ENCODE results near the gene SLC7A4. TPM values are rescaled to one million over a fixed set of nuclear protein-coding genes. Genes with fewer than 3 reads are reported as not detected.
"Not testable (repeated sequence)": the region's sequence is repeated elsewhere in the genome, so short reads cannot be mapped to it uniquely, and the experiment has no call there.

Gene SLC7A4, protein sequence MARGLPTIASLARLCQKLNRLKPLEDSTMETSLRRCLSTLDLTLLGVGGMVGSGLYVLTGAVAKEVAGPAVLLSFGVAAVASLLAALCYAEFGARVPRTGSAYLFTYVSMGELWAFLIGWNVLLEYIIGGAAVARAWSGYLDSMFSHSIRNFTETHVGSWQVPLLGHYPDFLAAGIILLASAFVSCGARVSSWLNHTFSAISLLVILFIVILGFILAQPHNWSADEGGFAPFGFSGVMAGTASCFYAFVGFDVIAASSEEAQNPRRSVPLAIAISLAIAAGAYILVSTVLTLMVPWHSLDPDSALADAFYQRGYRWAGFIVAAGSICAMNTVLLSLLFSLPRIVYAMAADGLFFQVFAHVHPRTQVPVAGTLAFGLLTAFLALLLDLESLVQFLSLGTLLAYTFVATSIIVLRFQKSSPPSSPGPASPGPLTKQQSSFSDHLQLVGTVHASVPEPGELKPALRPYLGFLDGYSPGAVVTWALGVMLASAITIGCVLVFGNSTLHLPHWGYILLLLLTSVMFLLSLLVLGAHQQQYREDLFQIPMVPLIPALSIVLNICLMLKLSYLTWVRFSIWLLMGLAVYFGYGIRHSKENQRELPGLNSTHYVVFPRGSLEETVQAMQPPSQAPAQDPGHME
- not detected in 2 replicates for total RNA-seq

DNA sequence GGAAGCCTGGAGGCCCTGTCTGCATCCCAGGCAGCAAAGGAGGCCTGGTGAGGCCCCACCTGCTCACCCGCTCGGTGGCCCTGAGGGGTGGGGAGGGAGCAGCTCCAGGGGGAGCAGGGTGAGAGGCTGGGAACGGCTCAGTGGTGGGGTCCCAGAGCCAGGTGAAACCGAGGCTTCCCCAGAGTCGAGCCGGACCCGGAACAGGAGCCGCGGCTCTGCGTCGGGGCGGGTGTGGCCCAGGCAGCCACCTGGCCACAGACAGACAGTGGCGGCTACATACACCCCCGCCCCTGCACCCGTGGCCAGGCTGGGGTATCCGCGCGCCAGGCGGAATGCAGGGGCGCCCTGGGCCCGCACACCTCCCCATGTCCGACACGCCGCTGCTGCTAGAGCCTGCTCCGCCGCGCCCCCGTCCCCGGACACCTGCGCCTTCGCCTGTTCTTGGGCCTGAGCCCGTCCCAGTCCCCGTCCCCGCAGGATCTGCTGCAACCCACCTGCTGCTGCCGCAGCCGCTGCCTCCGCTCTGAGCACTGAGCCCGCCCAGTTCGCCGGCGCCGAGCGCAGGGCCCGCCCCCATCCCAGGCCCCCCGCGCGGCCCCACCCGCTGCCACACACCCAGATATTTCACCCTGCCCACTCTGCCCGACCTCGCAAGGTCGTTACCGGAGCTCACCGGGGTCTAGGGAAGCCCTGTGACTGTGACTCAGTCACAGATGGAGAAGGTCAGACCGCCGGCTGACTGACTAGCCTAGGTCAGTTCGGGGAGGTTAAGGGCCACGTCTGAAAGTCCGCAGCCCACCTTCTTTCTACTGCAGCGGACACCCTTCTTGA lies at the start of gene SLC7A4:
TSS of gene SLC7A4 (minus strand) at position 525 of the 831 bp plus-strand sequence. CDS start 749 bp downstream, outside the sequence.
- Mint-ChIP-seq H3K9me3 (no peaks in the 10 kb centered on the region), H3K4me3 (no peak within 1 kb of the TSS), H3K27me3 (ENCODE audit: insufficient read depth) (peaks cover 38% of the 10 kb centered on the region), H3K27ac (no peak within 1 kb of the TSS), H3K36me3 (ENCODE audit: low read depth) (no peaks in the 10 kb centered on the region), H3K4me1 (ENCODE audit: low read depth) (peaks cover 6% of the 10 kb centered on the region)
- intact Hi-C loops (cut with micrococcal nuclease) = no loop called here
- no peak for DNase-seq (ENCODE audit: low spot score)

DNA sequence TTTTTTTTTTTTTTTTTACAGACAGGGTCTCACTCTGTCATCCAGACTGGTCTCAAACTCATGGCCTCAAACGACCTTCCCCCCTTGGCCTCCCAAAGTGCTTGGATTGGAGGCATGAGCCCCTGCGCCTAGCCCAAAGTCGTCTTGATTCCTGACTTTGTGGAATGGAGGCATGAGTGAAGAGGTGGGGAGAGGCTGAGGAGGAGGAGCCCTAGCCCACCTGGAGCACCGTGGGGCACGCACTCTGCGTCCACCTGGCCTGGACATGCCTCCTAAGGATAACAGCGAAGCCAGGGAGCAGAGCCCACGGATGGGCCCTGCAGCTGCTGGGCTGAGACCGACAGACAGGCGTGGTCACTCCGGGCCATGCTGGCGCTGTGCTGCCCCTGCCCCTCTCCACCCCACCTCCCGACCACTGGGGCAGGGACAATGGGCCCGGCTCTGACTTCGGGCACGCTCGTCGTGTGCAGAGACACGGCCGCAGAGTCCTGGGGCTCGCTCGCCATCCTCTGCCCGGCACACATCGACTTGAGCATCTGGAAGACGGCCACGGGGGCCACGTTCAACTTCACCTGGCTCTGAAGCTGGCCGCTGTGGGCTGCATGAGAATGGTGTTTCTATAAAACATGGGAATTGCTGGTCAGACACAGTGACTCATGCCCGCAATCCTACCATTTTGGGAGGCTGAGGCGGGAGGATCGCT lies 48.2 kb upstream of the SLC7A4 start:
- H3K36me3 Mint-ChIP-seq (ENCODE audit: low read depth) = no peaks in the 10 kb centered on the region
- H3K4me3 Mint-ChIP-seq = no peak overlapping the region
- H3K27me3 Mint-ChIP-seq (ENCODE audit: insufficient read depth) = peaks cover 2% of the 10 kb centered on the region
- H3K4me1 Mint-ChIP-seq (ENCODE audit: low read depth) = no peaks in the 10 kb centered on the region
- intact Hi-C loops (cut with micrococcal nuclease) = no loop called here
- DNase-seq (ENCODE audit: low spot score) = no peak
- no peak overlapping the region for H3K27ac Mint-ChIP-seq
- no peaks in the 10 kb centered on the region for H3K9me3 Mint-ChIP-seq

DNA sequence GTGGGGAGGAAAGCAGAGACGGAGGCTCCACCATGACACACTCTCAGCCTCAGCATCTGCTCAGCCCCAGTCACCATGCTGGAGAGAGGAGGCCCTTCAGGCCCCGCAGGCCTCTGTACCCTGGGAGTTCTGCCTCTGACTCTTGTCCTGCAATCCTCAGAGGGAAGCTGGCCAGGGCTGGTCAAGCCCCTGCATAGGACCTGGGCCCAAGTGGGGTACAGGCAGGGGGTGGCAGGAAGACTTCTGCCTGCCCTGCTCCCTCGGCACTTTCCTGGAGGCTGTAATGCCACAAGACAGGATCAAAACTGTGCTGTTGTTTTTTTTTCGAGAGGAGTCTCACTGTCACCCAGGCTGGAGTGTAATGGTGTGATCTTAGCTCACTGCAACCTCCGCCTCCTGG lies 47.1 kb upstream of the SLC7A4 start:
- intact Hi-C loops (cut with micrococcal nuclease) = no loop called here
- H3K9me3 Mint-ChIP-seq = no peaks in the 10 kb centered on the region
- no peaks in the 10 kb centered on the region for H3K4me1 Mint-ChIP-seq (ENCODE audit: low read depth)
- peaks cover 2% of the 10 kb centered on the region for H3K27me3 Mint-ChIP-seq (ENCODE audit: insufficient read depth)
- no peak overlapping the region for H3K4me3 Mint-ChIP-seq
- no peaks in the 10 kb centered on the region for H3K36me3 Mint-ChIP-seq (ENCODE audit: low read depth)
- H3K27ac Mint-ChIP-seq = no peak overlapping the region
- DNase-seq (ENCODE audit: low spot score) = no peak

GRCh38 chr22:21078916-21079315 lies 46.6 kb upstream of the SLC7A4 start:
- Mint-ChIP-seq H3K4me1 (ENCODE audit: low read depth) (no peaks in the 10 kb centered on the region), H3K9me3 (no peaks in the 10 kb centered on the region), H3K27me3 (ENCODE audit: insufficient read depth) (peaks cover 2% of the 10 kb centered on the region), H3K4me3 (no peak overlapping the region), H3K36me3 (ENCODE audit: low read depth) (no peaks in the 10 kb centered on the region), H3K27ac (no peak overlapping the region)
- intact Hi-C loops (cut with micrococcal nuclease) = no loop called here
- no peak for DNase-seq (ENCODE audit: low spot score)

DNA sequence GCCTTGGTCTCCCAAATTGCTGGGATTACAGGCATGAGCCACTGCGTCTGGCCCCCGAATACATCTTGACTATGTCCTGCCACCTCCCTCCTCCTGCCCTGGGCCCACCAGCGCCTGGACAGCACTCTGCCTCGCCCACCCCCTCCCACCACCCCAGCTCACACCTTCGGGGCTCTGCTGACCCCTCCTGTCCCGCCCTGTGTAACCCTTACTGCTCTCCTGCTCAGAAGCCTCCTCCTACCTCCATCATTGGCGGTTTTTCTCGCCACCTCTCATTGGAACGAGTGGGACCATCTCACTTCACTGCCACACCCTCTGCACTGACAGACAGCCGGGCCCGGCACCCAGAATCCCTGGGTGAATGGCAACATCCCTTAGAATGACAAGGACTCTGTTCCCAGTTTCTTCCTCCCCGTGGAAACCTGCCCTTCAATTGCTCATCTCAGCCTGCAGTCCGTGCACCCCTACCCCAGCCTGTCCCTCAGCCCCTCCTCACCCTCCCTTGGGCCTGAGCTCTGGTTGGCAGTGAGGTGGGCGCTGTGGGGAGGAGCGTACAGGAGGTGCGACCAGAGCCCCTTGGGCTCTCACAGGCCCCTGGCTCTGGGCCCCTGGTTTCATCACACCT lies 45.6 kb upstream of the SLC7A4 start:
- Mint-ChIP-seq H3K4me3 (no peak overlapping the region), H3K4me1 (ENCODE audit: low read depth) (no peaks in the 10 kb centered on the region), H3K36me3 (ENCODE audit: low read depth) (no peaks in the 10 kb centered on the region), H3K27ac (no peak overlapping the region), H3K9me3 (no peaks in the 10 kb centered on the region), H3K27me3 (ENCODE audit: insufficient read depth) (peaks cover 2% of the 10 kb centered on the region)
- no peak for DNase-seq (ENCODE audit: low spot score)
- intact Hi-C loops (cut with micrococcal nuclease) = no loop called here

DNA sequence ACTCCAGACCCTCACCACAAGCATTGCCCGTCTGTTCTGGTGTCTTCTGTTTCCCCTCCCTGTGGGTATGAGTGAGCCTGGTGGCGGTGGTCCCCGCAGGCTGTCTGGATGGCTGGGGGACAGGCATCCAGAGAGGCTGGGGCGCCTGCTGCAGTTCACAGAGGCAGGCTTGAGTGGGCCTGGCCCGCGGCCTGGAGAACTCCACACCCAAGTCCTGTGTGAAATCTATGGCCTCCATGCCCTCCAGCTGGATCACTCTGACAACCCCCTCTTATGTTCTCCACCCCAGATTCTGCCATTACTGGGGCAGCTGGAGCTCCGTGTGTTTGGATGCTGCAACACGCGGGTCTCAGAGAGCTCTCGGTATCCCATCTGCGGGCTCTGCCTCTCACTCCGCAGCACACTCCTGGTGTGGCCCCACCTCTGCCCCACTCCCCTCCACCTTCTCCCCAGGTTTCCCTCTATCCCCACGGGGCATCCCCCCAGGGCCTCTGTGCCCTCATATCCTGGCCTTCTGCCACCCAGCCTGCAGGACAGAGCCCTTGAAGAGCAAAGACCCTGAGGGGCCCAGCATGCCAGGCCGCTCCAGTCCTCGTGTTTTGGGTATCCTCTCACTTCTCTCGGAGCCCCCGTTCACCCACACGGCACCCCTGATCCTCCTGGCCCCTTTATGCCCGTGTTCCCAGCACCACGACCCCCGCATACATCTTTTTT lies 44.7 kb upstream of the SLC7A4 start:
- Mint-ChIP-seq H3K9me3 (no peaks in the 10 kb centered on the region), H3K4me3 (no peak overlapping the region), H3K4me1 (ENCODE audit: low read depth) (no peaks in the 10 kb centered on the region), H3K36me3 (ENCODE audit: low read depth) (no peaks in the 10 kb centered on the region), H3K27ac (no peak overlapping the region), H3K27me3 (ENCODE audit: insufficient read depth) (peaks cover 2% of the 10 kb centered on the region)
- intact Hi-C loops (cut with micrococcal nuclease) = no loop called here
- no peak for DNase-seq (ENCODE audit: low spot score)

DNA sequence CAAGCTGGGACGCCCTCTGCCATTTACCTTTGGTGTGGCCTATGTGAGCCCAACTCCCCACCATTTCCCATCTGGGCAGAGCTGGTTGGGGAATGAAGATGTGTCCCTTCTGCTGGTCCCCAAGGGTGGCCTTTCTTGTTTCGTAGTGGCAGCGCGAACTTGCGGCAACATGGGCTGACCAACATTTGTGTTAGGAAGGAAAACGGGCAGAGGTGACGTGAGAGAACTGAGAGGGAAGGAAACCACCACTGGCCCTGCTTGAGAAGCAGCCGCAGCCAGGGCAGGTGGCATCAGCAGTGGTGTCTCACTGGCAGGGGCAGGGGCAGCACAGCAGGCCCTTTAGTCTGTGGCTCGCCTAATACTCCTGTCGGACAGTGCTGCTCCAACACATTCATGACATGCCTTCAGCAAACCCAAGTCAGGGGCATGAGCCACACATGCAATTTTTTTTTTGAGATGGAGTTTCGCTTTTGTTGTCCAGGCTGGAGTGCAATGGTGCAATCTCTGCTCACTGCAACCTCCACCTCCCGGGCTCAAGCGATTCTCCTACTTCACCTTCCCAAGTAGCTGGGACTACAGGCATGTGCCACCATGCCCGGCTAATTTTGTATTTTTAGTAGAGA lies 43.3 kb upstream of the SLC7A4 start:
- no peak overlapping the region for H3K27ac Mint-ChIP-seq
- H3K4me3 Mint-ChIP-seq = no peak overlapping the region
- H3K36me3 Mint-ChIP-seq (ENCODE audit: low read depth) = no peaks in the 10 kb centered on the region
- no peaks in the 10 kb centered on the region for H3K9me3 Mint-ChIP-seq
- no peaks in the 10 kb centered on the region for H3K4me1 Mint-ChIP-seq (ENCODE audit: low read depth)
- H3K27me3 Mint-ChIP-seq (ENCODE audit: insufficient read depth) = peaks cover 2% of the 10 kb centered on the region
- intact Hi-C loops (cut with micrococcal nuclease) = no loop called here
- no peak for DNase-seq (ENCODE audit: low spot score)

- Mint-ChIP-seq H3K9me3 (no peaks in the 10 kb centered on the region), H3K4me3 (no peak overlapping the region), H3K27ac (no peak overlapping the region), H3K4me1 (ENCODE audit: low read depth) (no peaks in the 10 kb centered on the region), H3K36me3 (ENCODE audit: low read depth) (no peaks in the 10 kb centered on the region), H3K27me3 (ENCODE audit: insufficient read depth) (peaks cover 3% of the 10 kb centered on the region)
- no peak for DNase-seq (ENCODE audit: low spot score)
- intact Hi-C loops (cut with micrococcal nuclease) = no loop called here
Measured at GRCh38 chr22:21074102-21074715, 41.8 kb upstream of the SLC7A4 start.

DNA sequence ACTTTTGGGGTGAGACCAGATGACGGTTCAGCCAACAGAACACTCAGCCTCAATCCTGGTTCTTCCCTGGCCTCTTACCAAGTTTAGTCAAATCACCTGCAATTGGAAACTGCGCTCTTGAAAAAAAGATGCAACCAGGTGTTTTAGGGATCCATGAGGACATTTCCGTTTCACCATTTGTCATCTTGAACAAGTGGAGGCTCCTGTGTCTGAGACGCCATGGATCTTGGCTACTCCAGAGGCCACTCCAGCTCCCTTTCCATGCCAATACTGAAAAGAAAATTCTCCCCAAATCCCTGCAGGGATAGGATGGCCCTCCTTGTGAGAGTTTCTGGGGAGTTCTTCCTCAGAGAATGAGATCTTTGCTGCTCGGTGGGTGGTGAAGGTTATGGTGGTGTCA lies 41.1 kb upstream of the SLC7A4 start:
- DNase-seq (ENCODE audit: low spot score) = no peak
- no peaks in the 10 kb centered on the region for H3K36me3 Mint-ChIP-seq (ENCODE audit: low read depth)
- H3K9me3 Mint-ChIP-seq = no peaks in the 10 kb centered on the region
- H3K4me1 Mint-ChIP-seq (ENCODE audit: low read depth) = no peaks in the 10 kb centered on the region
- H3K4me3 Mint-ChIP-seq = no peak overlapping the region
- intact Hi-C loops (cut with micrococcal nuclease) = no loop called here
- peaks cover 4% of the 10 kb centered on the region for H3K27me3 Mint-ChIP-seq (ENCODE audit: insufficient read depth)
- no peak overlapping the region for H3K27ac Mint-ChIP-seq

- no peaks in the 10 kb centered on the region for H3K4me1 Mint-ChIP-seq (ENCODE audit: low read depth)
- no peaks in the 10 kb centered on the region for H3K9me3 Mint-ChIP-seq
- H3K27me3 Mint-ChIP-seq (ENCODE audit: insufficient read depth) = peaks cover 4% of the 10 kb centered on the region
- no peak for DNase-seq (ENCODE audit: low spot score)
- intact Hi-C loops (cut with micrococcal nuclease) = no loop called here
- H3K27ac Mint-ChIP-seq = no peak overlapping the region
- H3K36me3 Mint-ChIP-seq (ENCODE audit: low read depth) = no peaks in the 10 kb centered on the region
- H3K4me3 Mint-ChIP-seq = no peak overlapping the region
Measured at GRCh38 chr22:21073023-21073422, 40.7 kb upstream of the SLC7A4 start.

GRCh38 chr22:21071796-21072195 lies 39.4 kb upstream of the SLC7A4 start:
- H3K4me1 Mint-ChIP-seq (ENCODE audit: low read depth); H3K9me3 Mint-ChIP-seq; DNase-seq (ENCODE audit: low spot score); H3K27ac Mint-ChIP-seq; H3K27me3 Mint-ChIP-seq (ENCODE audit: insufficient read depth); H3K4me3 Mint-ChIP-seq; H3K36me3 Mint-ChIP-seq (ENCODE audit: low read depth); intact Hi-C loops (cut with micrococcal nuclease): not testable (repeated sequence)

Data from activated T-helper 1 cell treated with anti-CD3 and anti-CD28 coated beads, Interleukin-12 subunit alpha, Interleukin-12 subunit beta, Interleukin-2, Interleukin-4 antibody, amounts not matched to agents 30 ng/mL and 10 ng/mL and 1 ng/mL, durations not matched to agents 14 hours and 24 hours and 36 hours (primary cell).